HCT116 (cell line): ENCODE results near the gene GABRE. TPM values are rescaled to one million over a fixed set of nuclear protein-coding genes. Genes with fewer than 3 reads are reported as not detected.

Source experiments
- ATAC-seq: fragments of 200-7000 bp; cut with Tn5 transposase; 2 replicates; pipeline ENCODE4 v1.9.1; 2020; ENCODE audit warnings: mild to moderate bottlenecking, moderate library complexity
- BruUV-seq: library from RNA; stranded (reverse); fragments of 400-500 nt; replicated peaks from 2 replicates; lab custom pipeline; 2021; lab: Mats Ljungman, UMichigan
- CTCF ChIA-PET: fragments of 300-600 bp; sonication (Branson Sonifier 250); formaldehyde crosslinking; loops from one replicate; lab custom pipeline; 2021; ENCODE audit warnings: antibody characterized with exemption; lab: Charles Lee
- POLR2A ChIA-PET: fragments of 300-600, 350-600 bp; sonication (Branson Sonifier 250); formaldehyde crosslinking; loops from one replicate; lab custom pipeline; 2021; ENCODE audit warnings: antibody characterized with exemption; lab: Charles Lee
- RAD21 ChIA-PET, 2 experiments: fragments of 300-600 bp; sonication (Branson Sonifier 250); formaldehyde crosslinking; loops; one replicate each; lab custom pipeline; 2023; ENCODE audit warnings: low total read pairs in 2 of 2; ENCODE audit not compliant: uncharacterized antibody in 2 of 2, unreplicated experiment in 2 of 2, low non-redundant PET in 1 of 2; lab: Charles Lee
- DNase-seq: peaks from one replicate; pipeline ENCODE4 v3.0.0-alpha.2; 2010; ENCODE audit warnings: low read depth, low spot score
- H2AFZ ChIP-seq: fragments of 200-600 bp; shearing (Covaris generic), sonication (generic); 2 replicates; pipeline ENCODE4 v1.6.1; 2017; ENCODE audit warnings: low read depth, mixed run types, mixed read lengths, antibody characterized with exemption, low read length; ENCODE audit not compliant: poor library complexity, severe bottlenecking
- H3K27ac ChIP-seq: 2 replicates; pipeline ENCODE4 v1.5.1; 2012; ENCODE audit warnings: low read depth, low read length
- H3K27me3 ChIP-seq: fragments of 200-600 bp; sonication (generic); 2 replicates; pipeline ENCODE4 v1.6.1; 2016; ENCODE audit warnings: mixed run types, low read length, mixed read lengths; ENCODE audit not compliant: insufficient read depth
- H3K36me3 ChIP-seq, 2 experiments: fragments of 200-500 bp in 1 of 2; fragments of 200-600 bp in 1 of 2; sonication (Bioruptor generic) in 1 of 2; sonication (generic) in 1 of 2; 2 replicates each; pipeline versions ENCODE4 v1.5.1 to v1.6.1; 2014 to 2016; ENCODE audit warnings: low read length in 2 of 2, inconsistent platforms in 1 of 2, mixed read lengths in 1 of 2, mixed run types in 1 of 2; ENCODE audit not compliant: insufficient read depth in 2 of 2, control insufficient read depth in 1 of 2
- H3K4me1 ChIP-seq, 2 experiments: fragments of 200-600 bp in 1 of 2; sonication (generic) in 1 of 2; 2 replicates each; pipeline versions ENCODE4 v1.5.1 to v1.6.1; 2012 to 2017; ENCODE audit warnings: low read length in 2 of 2, inconsistent platforms in 1 of 2, mild to moderate bottlenecking in 1 of 2, mixed read lengths in 1 of 2, mixed run types in 1 of 2, moderate library complexity in 1 of 2; ENCODE audit not compliant: insufficient read depth in 2 of 2, control insufficient read depth in 1 of 2
- H3K4me2 ChIP-seq: fragments of 200-600 bp; sonication (generic); 2 replicates; pipeline ENCODE4 v1.6.1; 2017; ENCODE audit warnings: mixed run types, low read length, mixed read lengths
- H3K4me3 ChIP-seq, 2 experiments: fragments of 200-600 bp in 1 of 2; sonication (generic) in 1 of 2; replicated peaks in 1 of 2; 2 replicates each; pipeline ENCODE4 v1.5.1; 2011 to 2016; ENCODE audit warnings: low read length in 2 of 2, control low read depth in 1 of 2, low read depth in 1 of 2, mild to moderate bottlenecking in 1 of 2, mixed read lengths in 1 of 2, mixed run types in 1 of 2
- H3K79me2 ChIP-seq: fragments of 200-600 bp; sonication (generic); 2 replicates; pipeline ENCODE4 v1.6.1; 2017; ENCODE audit warnings: mild to moderate bottlenecking, mixed run types, low read length, moderate library complexity, mixed read lengths; ENCODE audit not compliant: insufficient read depth
- H3K9ac ChIP-seq: fragments of 200-600 bp; sonication (generic); 2 replicates; pipeline ENCODE4 v1.6.1; 2016; ENCODE audit warnings: low read length, mixed read lengths
- H3K9me2 ChIP-seq: fragments of 200-600 bp; sonication (generic), shearing (Covaris generic); 2 replicates; pipeline ENCODE4 v1.6.1; 2017; ENCODE audit warnings: mixed run types, mild to moderate bottlenecking, moderate library complexity; ENCODE audit not compliant: insufficient read depth
- H3K9me3 ChIP-seq, 2 experiments: fragments of 200-500 bp in 1 of 2; fragments of 200-600 bp in 1 of 2; sonication (Bioruptor generic) in 1 of 2; sonication (generic) in 1 of 2; 2 replicates each; pipeline ENCODE4 v1.6.1; 2014 to 2017; ENCODE audit warnings: low read length in 2 of 2, mixed read lengths in 2 of 2, inconsistent platforms in 1 of 2, low read depth in 1 of 2, mild to moderate bottlenecking in 1 of 2, mixed run types in 1 of 2, moderate library complexity in 1 of 2; ENCODE audit not compliant: control insufficient read depth in 1 of 2, insufficient read depth in 1 of 2
- H4K20me1 ChIP-seq: fragments of 200-600 bp; sonication (generic), shearing (Covaris generic); 2 replicates; pipeline ENCODE4 v1.6.1; 2017; ENCODE audit warnings: mixed run types, mild to moderate bottlenecking, moderate library complexity; ENCODE audit not compliant: insufficient read depth
- CBX3 ChIP-seq: IDR thresholded peaks from 2 replicates; pipeline ENCODE4 v1.6.1; 2012; ENCODE audit warnings: low read depth
- CEBPB ChIP-seq: IDR thresholded peaks from 2 replicates; pipeline ENCODE4 v1.6.1; 2012; ENCODE audit warnings: low read depth
- EGR1 ChIP-seq: IDR thresholded peaks from 2 replicates; pipeline ENCODE4 v1.6.1; 2012; ENCODE audit warnings: low read depth
- ELF1 ChIP-seq: IDR thresholded peaks from 2 replicates; pipeline ENCODE4 v1.6.1; 2012; ENCODE audit warnings: low read depth, borderline replicate concordance
- EZH2 ChIP-seq: fragments of 200-600 bp; sonication (generic); IDR thresholded peaks from 2 replicates; pipeline ENCODE4 v1.6.1; 2017; ENCODE audit warnings: antibody characterized with exemption, mixed run types
- EZH2phosphoT487 ChIP-seq: fragments of 200-600 bp; IDR thresholded peaks from 2 replicates; pipeline ENCODE4 v1.6.1; 2018; ENCODE audit warnings: antibody characterized with exemption, borderline replicate concordance
- FOSL1 ChIP-seq: IDR thresholded peaks from 2 replicates; pipeline ENCODE4 v1.6.1; 2012; ENCODE audit warnings: low read depth
- JUND ChIP-seq: IDR thresholded peaks from 2 replicates; pipeline ENCODE4 v1.6.1; 2012
- POLR2A ChIP-seq: IDR thresholded peaks from 2 replicates; pipeline ENCODE4 v1.7.0; 2011; ENCODE audit warnings: borderline replicate concordance; ENCODE audit not compliant: insufficient read depth, insufficient read length; ENCODE audit errors: extremely low read depth
- POLR2AphosphoS5 ChIP-seq: IDR thresholded peaks from 2 replicates; pipeline ENCODE4 v1.6.1; 2011; ENCODE audit warnings: mild to moderate bottlenecking, low read depth, low read length, moderate library complexity
- RAD21 ChIP-seq: IDR thresholded peaks from 2 replicates; pipeline ENCODE4 v1.6.1; 2012; ENCODE audit warnings: low read depth, mild to moderate bottlenecking
- SIN3A ChIP-seq: IDR thresholded peaks from 2 replicates; pipeline ENCODE4 v1.6.1; 2012; ENCODE audit warnings: low read depth
- SRF ChIP-seq: IDR thresholded peaks from 2 replicates; pipeline ENCODE4 v1.6.1; 2012; ENCODE audit warnings: low read depth
- TCF7L2 ChIP-seq: IDR thresholded peaks from 2 replicates; pipeline ENCODE4 v1.7.0; 2011; ENCODE audit warnings: borderline replicate concordance, inconsistent platforms; ENCODE audit not compliant: insufficient read depth, insufficient read length; ENCODE audit errors: extremely low read depth
- YY1 ChIP-seq: IDR thresholded peaks from 2 replicates; pipeline ENCODE4 v1.6.1; 2011; ENCODE audit warnings: low read length, low read depth, moderate library complexity, mild to moderate bottlenecking; ENCODE audit not compliant: insufficient replicate concordance; ENCODE audit errors: extremely low read depth
- ZFX ChIP-seq: fragments of 450-650 bp; IDR thresholded peaks from 2 replicates; pipeline ENCODE4 v1.6.1; 2017
- ZNF274 ChIP-seq: fragments of 200-500 bp; sonication (Bioruptor generic); IDR thresholded peaks from 2 replicates; pipeline ENCODE4 v1.6.1; 2014; ENCODE audit warnings: mild to moderate bottlenecking, low read depth, low read length, inconsistent platforms
- intact Hi-C: fragments of 100-400 bp; cut with micrococcal nuclease; formaldehyde crosslinking; loops from 2 replicates; pipeline ENCODE4 v1.10.0; 2022
- total RNA-seq: library from RNA; stranded (reverse); gene quantifications from one replicate; pipeline ENCODE4 v1.2.1, GENCODE V29; 2021; ENCODE audit not compliant: unreplicated experiment
- TF ChIP-seq, protein P1 (sequence below): IDR thresholded peaks from 2 replicates; pipeline ENCODE4 v1.6.1; 2011; ENCODE audit warnings: mild to moderate bottlenecking, low read length, moderate library complexity; ENCODE audit not compliant: insufficient replicate concordance; ENCODE audit errors: extremely low read depth
- TF ChIP-seq, protein P2 (sequence below): IDR thresholded peaks from 2 replicates; pipeline ENCODE4 v1.6.1; 2012
- TF ChIP-seq, protein P3 (sequence below), 3 experiments: fragments of 200-600 bp in 1 of 3; sonication (generic) in 1 of 3; IDR thresholded peaks in 2 of 3; conservative IDR thresholded peaks in 1 of 3; 2 replicates each; pipeline ENCODE4 v1.5.1; 2012 to 2017; ENCODE audit warnings: low read depth in 2 of 3, low read length in 2 of 3, antibody characterized with exemption in 1 of 3, borderline replicate concordance in 1 of 3, control low read depth in 1 of 3, mild to moderate bottlenecking in 1 of 3, mixed read lengths in 1 of 3, mixed run types in 1 of 3, moderate library complexity in 1 of 3; ENCODE audit not compliant: insufficient read depth in 1 of 3
- TF ChIP-seq, protein P4 (sequence below): IDR thresholded peaks from 2 replicates; pipeline ENCODE4 v1.6.1; 2012; ENCODE audit warnings: low read depth
- TF ChIP-seq, protein P5 (sequence below): IDR thresholded peaks from 2 replicates; pipeline ENCODE4 v1.6.1; 2012

GABRE gene
- total RNA-seq, 1 experiment from 2014 or later, result 3.9 TPM

DNA sequence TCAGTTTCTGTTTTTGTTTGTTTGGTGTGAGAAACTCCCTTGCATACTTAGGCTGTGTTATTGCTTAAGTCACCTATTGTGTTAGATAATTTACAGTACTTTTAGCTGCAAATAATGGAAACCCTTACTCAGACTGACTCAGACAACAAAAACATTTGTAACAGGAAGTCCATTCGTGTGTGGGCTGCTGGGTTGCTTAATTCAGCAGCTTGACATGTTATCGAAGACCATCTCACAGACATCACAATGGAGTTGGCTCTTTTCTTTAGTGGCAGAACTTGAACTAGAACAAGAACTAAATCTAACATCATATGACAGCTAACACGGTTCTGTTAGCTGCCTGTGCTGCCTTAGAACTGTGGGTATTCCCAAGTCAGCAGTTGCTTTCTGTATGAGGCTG, 9.9 kb upstream of the GABRE start:
- H4K20me1 ChIP-seq, result no peaks in the 10 kb centered on the region
- no peak for DNase-seq
- H3K4me2 ChIP-seq, result peak overlapping the region; percentile 43
- H3K9ac ChIP-seq, result no peak overlapping the region
- no peaks in the 10 kb centered on the region for H3K9me2 ChIP-seq
- peaks cover 2 to 49% of the 10 kb centered on the region in 2 experiments; a peak in 3 of 4 replicates for H3K4me1 ChIP-seq
- H3K27ac ChIP-seq, result no peak overlapping the region
- H3K9me3 ChIP-seq, result no peaks in the 10 kb centered on the region
- no peak for ATAC-seq
- BruUV-seq, result no TSS peak
- H3K4me3 ChIP-seq, result no peak overlapping the region
- POLR2A ChIA-PET, result interaction anchor here (1.5 kb wide), 1 partner anchor 11 kb away, joined by 7 read pairs; the partner anchor contains the start of gene GABRE
- H3K36me3 ChIP-seq, result no peaks in the 10 kb centered on the region
- CTCF ChIA-PET, result no interaction called here
- RAD21 ChIA-PET, result no interaction called here
- no peak overlapping the region for H2AFZ ChIP-seq
- no peaks in the 10 kb centered on the region for H3K79me2 ChIP-seq
- H3K27me3 ChIP-seq, result no peaks in the 10 kb centered on the region; the same call in 1 of the 2 replicates
- intact Hi-C loops, result no loop called here
- TF ChIP-seq EZH2phosphoT487, result no peak
- peak; percentile 85 for TF ChIP-seq CEBPB
- TF ChIP-seq, protein P1, sequence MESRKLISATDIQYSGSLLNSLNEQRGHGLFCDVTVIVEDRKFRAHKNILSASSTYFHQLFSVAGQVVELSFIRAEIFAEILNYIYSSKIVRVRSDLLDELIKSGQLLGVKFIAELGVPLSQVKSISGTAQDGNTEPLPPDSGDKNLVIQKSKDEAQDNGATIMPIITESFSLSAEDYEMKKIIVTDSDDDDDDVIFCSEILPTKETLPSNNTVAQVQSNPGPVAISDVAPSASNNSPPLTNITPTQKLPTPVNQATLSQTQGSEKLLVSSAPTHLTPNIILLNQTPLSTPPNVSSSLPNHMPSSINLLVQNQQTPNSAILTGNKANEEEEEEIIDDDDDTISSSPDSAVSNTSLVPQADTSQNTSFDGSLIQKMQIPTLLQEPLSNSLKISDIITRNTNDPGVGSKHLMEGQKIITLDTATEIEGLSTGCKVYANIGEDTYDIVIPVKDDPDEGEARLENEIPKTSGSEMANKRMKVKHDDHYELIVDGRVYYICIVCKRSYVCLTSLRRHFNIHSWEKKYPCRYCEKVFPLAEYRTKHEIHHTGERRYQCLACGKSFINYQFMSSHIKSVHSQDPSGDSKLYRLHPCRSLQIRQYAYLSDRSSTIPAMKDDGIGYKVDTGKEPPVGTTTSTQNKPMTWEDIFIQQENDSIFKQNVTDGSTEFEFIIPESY, result no peak
- TF ChIP-seq, protein P2, sequence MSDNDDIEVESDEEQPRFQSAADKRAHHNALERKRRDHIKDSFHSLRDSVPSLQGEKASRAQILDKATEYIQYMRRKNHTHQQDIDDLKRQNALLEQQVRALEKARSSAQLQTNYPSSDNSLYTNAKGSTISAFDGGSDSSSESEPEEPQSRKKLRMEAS, result no peak
- TF ChIP-seq JUND, result peak; percentile 44; the same call in 1 of the 2 replicates
- TF ChIP-seq POLR2A, result no peak
- TF ChIP-seq FOSL1, result peak; percentile 64
- no peak for TF ChIP-seq ZNF274
- TF ChIP-seq CBX3, result no peak
- TF ChIP-seq SRF, result no peak
- no peak for TF ChIP-seq EZH2
- no peak for TF ChIP-seq SIN3A
- TF ChIP-seq TCF7L2, result no peak
- TF ChIP-seq, protein P3, sequence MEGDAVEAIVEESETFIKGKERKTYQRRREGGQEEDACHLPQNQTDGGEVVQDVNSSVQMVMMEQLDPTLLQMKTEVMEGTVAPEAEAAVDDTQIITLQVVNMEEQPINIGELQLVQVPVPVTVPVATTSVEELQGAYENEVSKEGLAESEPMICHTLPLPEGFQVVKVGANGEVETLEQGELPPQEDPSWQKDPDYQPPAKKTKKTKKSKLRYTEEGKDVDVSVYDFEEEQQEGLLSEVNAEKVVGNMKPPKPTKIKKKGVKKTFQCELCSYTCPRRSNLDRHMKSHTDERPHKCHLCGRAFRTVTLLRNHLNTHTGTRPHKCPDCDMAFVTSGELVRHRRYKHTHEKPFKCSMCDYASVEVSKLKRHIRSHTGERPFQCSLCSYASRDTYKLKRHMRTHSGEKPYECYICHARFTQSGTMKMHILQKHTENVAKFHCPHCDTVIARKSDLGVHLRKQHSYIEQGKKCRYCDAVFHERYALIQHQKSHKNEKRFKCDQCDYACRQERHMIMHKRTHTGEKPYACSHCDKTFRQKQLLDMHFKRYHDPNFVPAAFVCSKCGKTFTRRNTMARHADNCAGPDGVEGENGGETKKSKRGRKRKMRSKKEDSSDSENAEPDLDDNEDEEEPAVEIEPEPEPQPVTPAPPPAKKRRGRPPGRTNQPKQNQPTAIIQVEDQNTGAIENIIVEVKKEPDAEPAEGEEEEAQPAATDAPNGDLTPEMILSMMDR (IDR thresholded peaks at IDR 0.05 in 2 of 3, conservative IDR thresholded peaks at IDR 0.05 in 1 of 3; ENCODE audit: borderline replicate concordance in 1 of 3, insufficient read depth in 1 of 3, low read depth in 2 of 3, low read length in 2 of 3), result no peak
- no peak for TF ChIP-seq RAD21
- TF ChIP-seq ZFX, result no peak
- TF ChIP-seq YY1, result no peak
- no peak for TF ChIP-seq POLR2AphosphoS5
- TF ChIP-seq, protein P4, sequence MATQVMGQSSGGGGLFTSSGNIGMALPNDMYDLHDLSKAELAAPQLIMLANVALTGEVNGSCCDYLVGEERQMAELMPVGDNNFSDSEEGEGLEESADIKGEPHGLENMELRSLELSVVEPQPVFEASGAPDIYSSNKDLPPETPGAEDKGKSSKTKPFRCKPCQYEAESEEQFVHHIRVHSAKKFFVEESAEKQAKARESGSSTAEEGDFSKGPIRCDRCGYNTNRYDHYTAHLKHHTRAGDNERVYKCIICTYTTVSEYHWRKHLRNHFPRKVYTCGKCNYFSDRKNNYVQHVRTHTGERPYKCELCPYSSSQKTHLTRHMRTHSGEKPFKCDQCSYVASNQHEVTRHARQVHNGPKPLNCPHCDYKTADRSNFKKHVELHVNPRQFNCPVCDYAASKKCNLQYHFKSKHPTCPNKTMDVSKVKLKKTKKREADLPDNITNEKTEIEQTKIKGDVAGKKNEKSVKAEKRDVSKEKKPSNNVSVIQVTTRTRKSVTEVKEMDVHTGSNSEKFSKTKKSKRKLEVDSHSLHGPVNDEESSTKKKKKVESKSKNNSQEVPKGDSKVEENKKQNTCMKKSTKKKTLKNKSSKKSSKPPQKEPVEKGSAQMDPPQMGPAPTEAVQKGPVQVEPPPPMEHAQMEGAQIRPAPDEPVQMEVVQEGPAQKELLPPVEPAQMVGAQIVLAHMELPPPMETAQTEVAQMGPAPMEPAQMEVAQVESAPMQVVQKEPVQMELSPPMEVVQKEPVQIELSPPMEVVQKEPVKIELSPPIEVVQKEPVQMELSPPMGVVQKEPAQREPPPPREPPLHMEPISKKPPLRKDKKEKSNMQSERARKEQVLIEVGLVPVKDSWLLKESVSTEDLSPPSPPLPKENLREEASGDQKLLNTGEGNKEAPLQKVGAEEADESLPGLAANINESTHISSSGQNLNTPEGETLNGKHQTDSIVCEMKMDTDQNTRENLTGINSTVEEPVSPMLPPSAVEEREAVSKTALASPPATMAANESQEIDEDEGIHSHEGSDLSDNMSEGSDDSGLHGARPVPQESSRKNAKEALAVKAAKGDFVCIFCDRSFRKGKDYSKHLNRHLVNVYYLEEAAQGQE, result no peak
- TF ChIP-seq, protein P5, sequence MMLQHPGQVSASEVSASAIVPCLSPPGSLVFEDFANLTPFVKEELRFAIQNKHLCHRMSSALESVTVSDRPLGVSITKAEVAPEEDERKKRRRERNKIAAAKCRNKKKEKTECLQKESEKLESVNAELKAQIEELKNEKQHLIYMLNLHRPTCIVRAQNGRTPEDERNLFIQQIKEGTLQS, result no peak
- TF ChIP-seq EGR1, result peak; percentile 35; the same call in 1 of the 2 replicates
- no peak for TF ChIP-seq ELF1
